ENCODE measurements around the gene CNTNAP3B. TPM values are rescaled to one million over a fixed set of nuclear protein-coding genes. Genes with fewer than 3 reads are reported as not detected.
"Not testable (repeated sequence)": the region's sequence is repeated elsewhere in the genome, so short reads cannot be mapped to it uniquely, and the experiment has no call there.

Gene CNTNAP3B
- total and polyA plus RNA-seq, 12 donors = 0.24 to 15.6 (median 6.4) TPM

GRCh38 chr9:41874557-41874956 is 254.7 kb downstream of the CNTNAP3B start:
- H3K4me3 ChIP-seq; H3K4me1 ChIP-seq (replicated peaks in 1 of 2); H3K36me3 ChIP-seq (replicated peaks in 1 of 2); intact Hi-C loops (cut with DNase I); DNase-seq; H3K27ac ChIP-seq; H3K27me3 ChIP-seq; H3K9me3 ChIP-seq (replicated peaks in 1 of 3): not testable (repeated sequence)
- no CpG with 5 or more reads among the region's 5 CpGs for WGBS, 4 donors

DNA sequence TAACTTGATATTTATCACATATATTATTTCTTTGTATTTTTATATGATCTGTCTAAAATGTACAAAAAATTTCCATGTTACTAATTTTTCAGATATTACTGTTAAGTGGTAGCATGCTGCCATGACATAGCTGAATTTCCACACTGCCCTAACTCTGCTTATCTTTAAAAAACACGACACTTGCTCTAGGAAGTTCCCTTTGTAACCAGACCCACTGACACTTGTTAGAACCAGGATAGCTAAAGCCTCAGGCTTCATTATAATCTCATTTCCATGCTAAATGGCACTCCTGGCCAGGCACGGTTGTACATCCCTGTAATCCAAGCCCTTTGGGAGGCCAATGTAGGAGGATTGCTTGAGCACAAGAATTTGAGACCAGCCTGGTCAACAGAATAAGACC is 273.8 kb downstream of the CNTNAP3B start:
- H3K9me3 ChIP-seq (replicated peaks in 1 of 3); H3K4me1 ChIP-seq (replicated peaks in 1 of 2); intact Hi-C loops (cut with DNase I); H3K27ac ChIP-seq; H3K36me3 ChIP-seq (replicated peaks in 1 of 2); DNase-seq; H3K27me3 ChIP-seq; H3K4me3 ChIP-seq: not testable (repeated sequence)
- no CpG with 5 or more reads among the region's 2 CpGs for WGBS, 4 donors

DNA sequence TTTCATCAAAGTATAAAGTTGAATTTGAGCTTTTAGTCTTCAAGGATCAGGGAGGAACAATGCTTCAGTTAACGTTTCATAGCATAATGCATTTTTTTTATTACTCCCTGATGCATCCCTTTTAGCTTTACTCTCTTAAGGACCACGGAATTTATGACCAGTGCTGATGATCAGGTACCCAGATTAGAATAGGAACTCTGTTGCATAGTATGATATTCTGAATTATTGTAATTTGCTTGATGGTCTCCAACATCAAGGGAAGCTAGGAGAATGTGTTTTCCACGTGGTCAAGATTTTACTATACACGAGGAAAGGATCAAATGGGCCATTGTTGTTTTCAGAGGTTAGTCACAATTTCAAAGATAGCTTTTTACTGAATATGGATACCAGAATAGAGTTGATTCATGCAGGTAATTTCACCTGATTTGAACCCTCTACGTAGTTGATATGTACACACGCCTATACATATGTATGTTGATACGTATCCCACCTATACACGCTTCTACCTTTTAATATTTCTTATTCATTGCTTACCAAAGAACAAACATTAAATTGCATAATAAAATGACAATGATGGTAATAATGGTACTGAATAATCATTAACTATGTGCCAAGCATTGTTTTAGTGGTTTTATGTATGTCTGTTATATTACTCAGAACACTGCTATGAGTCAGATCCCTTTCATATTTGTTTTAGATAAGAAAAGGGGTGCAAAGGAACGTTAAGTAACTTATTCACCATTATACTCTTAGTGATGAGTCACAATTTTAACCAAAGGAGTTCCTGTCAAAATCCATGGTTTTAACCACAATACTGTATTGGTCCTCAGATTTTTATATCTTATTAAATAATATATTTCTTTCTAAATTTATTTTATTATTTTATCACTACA is 277.1 kb downstream of the CNTNAP3B start:
- H3K27ac ChIP-seq; DNase-seq; H3K27me3 ChIP-seq; intact Hi-C loops (cut with DNase I); H3K36me3 ChIP-seq (replicated peaks in 1 of 2); H3K9me3 ChIP-seq (replicated peaks in 1 of 3); H3K4me3 ChIP-seq; H3K4me1 ChIP-seq (replicated peaks in 1 of 2): not testable (repeated sequence)
- WGBS, 4 donors = no CpG with 5 or more reads among the region's 9 CpGs

DNA sequence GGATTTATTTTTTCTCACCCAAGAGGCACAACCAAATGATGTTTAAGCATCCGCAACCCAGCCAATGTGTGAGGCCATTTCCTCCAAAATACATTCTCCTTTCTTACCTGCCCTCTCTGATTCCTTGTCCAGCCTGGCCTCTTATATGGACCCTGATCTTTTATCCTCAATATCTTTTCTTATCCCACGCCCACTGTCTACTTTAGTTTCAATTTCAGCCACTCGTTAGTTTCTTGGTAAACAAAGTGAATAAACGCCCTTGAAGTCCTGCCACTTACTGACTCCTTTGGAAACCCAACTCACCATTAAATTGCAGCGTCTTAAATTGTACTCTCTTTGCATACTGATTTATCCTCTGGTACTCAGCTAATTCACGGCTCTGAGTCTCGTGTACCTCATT is 281.4 kb downstream of the CNTNAP3B start:
- H3K4me1 ChIP-seq (replicated peaks in 1 of 2); H3K4me3 ChIP-seq; H3K36me3 ChIP-seq (replicated peaks in 1 of 2); H3K27ac ChIP-seq; DNase-seq; H3K9me3 ChIP-seq (replicated peaks in 1 of 3); H3K27me3 ChIP-seq; intact Hi-C loops (cut with DNase I): not testable (repeated sequence)
- no CpG with 5 or more reads among the region's 7 CpGs for WGBS, 4 donors

Small RNA genes lying within 50 kb of the gene (small RNA-seq; reads per million reads assigned to genes)
- gene RN7SL343P = 0 reads per million in 2 donors

Other genes with a start within 250 kb of the CNTNAP3B start
- gene SPATA31A6, start 54.2 kb upstream of the CNTNAP3B start, total RNA-seq = not detected
- gene SPATA31A6, start 54.2 kb upstream of the CNTNAP3B start, polyA plus RNA-seq = not detected

Measured in adrenal gland (tissue), 12 donors.